IMR-90 (cell line): ENCODE data around the gene FLOT2. TPM values are rescaled to one million over a fixed set of nuclear protein-coding genes. Genes with fewer than 3 reads are reported as not detected.

Source experiments
- ATAC-seq: fragments of 200-7000 bp; cut with Tn5 transposase; 2 replicates; pipeline ENCODE4 v1.9.1; 2020; ENCODE audit warnings: low read depth, mild to moderate bottlenecking, moderate library complexity
- BruUV-seq: library from RNA; stranded (reverse); fragments of 400-500 nt; replicated peaks from 2 replicates; lab custom pipeline; 2021; lab: Mats Ljungman, UMichigan
- CTCF ChIA-PET: fragments of 300-600 bp; formaldehyde crosslinking; extraction: SDS; loops from one replicate; lab custom pipeline; 2021; ENCODE audit warnings: antibody characterized with exemption; lab: Yijun Ruan, JAX
- POLR2A ChIA-PET: fragments of 300-600 bp; sonication (Branson Sonifier 250); formaldehyde crosslinking; loops from one replicate; lab custom pipeline; 2022; ENCODE audit warnings: antibody characterized with exemption; ENCODE audit not compliant: unreplicated experiment; lab: Charles Lee
- DNase-seq: peaks from one replicate; pipeline ENCODE4 v3.0.0; 2013
- H2AFZ ChIP-seq: replicated peaks from 2 replicates; pipeline ENCODE3; 2013; ENCODE audit warnings: low read length, mild to moderate bottlenecking; ENCODE audit not compliant: poor library complexity
- H2AK5ac ChIP-seq: 2 replicates; pipeline ENCODE4 v1.6.1; 2013; ENCODE audit warnings: low read depth, low read length, inconsistent platforms
- H2AK9ac ChIP-seq: replicated peaks from 2 replicates; pipeline ENCODE3; 2013; ENCODE audit warnings: mild to moderate bottlenecking, low read depth, low read length, moderate library complexity; ENCODE audit not compliant: poor library complexity
- H2BK120ac ChIP-seq: 2 replicates; pipeline ENCODE4 v1.6.1; 2013; ENCODE audit warnings: low read depth, low read length, inconsistent platforms
- H2BK15ac ChIP-seq: 3 replicates; pipeline ENCODE4 v1.6.1; 2013; ENCODE audit warnings: low read depth, low read length, inconsistent platforms
- H2BK20ac ChIP-seq: 2 replicates; pipeline ENCODE4 v1.6.1; 2013; ENCODE audit warnings: low read depth, mild to moderate bottlenecking, inconsistent platforms, low read length, moderate library complexity
- H2BK5ac ChIP-seq: 2 replicates; pipeline ENCODE4 v1.6.1; 2013; ENCODE audit warnings: mild to moderate bottlenecking, low read depth, low read length, inconsistent platforms; ENCODE audit not compliant: poor library complexity, severe bottlenecking
- H3K14ac ChIP-seq: replicated peaks from 2 replicates; pipeline ENCODE4 v1.6.1; 2013; ENCODE audit warnings: low read depth, low read length, inconsistent platforms
- H3K18ac ChIP-seq: 2 replicates; pipeline ENCODE4 v1.6.1; 2013; ENCODE audit warnings: low read depth, low read length, control low read depth
- H3K23ac ChIP-seq: 2 replicates; pipeline ENCODE4 v1.6.1; 2013; ENCODE audit warnings: low read depth, low read length, inconsistent platforms
- H3K27ac ChIP-seq: 2 replicates; pipeline ENCODE4 v1.5.1; 2013; ENCODE audit warnings: mild to moderate bottlenecking, control low read depth, low read length; ENCODE audit not compliant: insufficient read depth
- H3K27me3 ChIP-seq: 2 replicates; pipeline ENCODE4 v1.6.1; 2013; ENCODE audit warnings: low read length; ENCODE audit not compliant: control insufficient read depth, insufficient read depth
- H3K36me3 ChIP-seq: 2 replicates; pipeline ENCODE4 v1.6.1; 2013; ENCODE audit warnings: low read length, mixed read lengths; ENCODE audit not compliant: control insufficient read depth, insufficient read depth
- H3K4ac ChIP-seq: 2 replicates; pipeline ENCODE4 v1.6.1; 2013; ENCODE audit warnings: low read depth, low read length, inconsistent platforms
- H3K4me1 ChIP-seq: 2 replicates; pipeline ENCODE4 v1.6.1; 2013; ENCODE audit warnings: low read length, mixed read lengths; ENCODE audit not compliant: control insufficient read depth, insufficient read depth
- H3K4me2 ChIP-seq: 2 replicates; pipeline ENCODE4 v1.6.1; 2013; ENCODE audit warnings: low read depth, mild to moderate bottlenecking, control low read depth, low read length, moderate library complexity
- H3K4me3 ChIP-seq: 2 replicates; pipeline ENCODE4 v1.5.1; 2013; ENCODE audit warnings: low read depth, mild to moderate bottlenecking, control low read depth, low read length, moderate library complexity; ENCODE audit not compliant: insufficient read depth
- H3K56ac ChIP-seq: 2 replicates; pipeline ENCODE4 v1.6.1; 2013; ENCODE audit warnings: low read length, inconsistent platforms; ENCODE audit not compliant: insufficient read depth; ENCODE audit errors: extremely low read depth
- H3K79me1 ChIP-seq, 2 experiments: 2 replicates each; pipeline ENCODE4 v1.6.1; 2013; ENCODE audit warnings: low read length in 2 of 2, inconsistent platforms in 1 of 2, low read depth in 1 of 2
- H3K9ac ChIP-seq: 2 replicates; pipeline ENCODE4 v1.6.1; 2013; ENCODE audit warnings: low read depth, low read length, control low read depth
- H3K9me1 ChIP-seq: 2 replicates; pipeline ENCODE4 v1.6.1; 2013; ENCODE audit warnings: low read length, inconsistent platforms; ENCODE audit not compliant: insufficient read depth
- H3K9me3 ChIP-seq: 2 replicates; pipeline ENCODE4 v1.6.1; 2013; ENCODE audit warnings: low read length; ENCODE audit not compliant: control insufficient read depth, insufficient read depth
- H4K20me1 ChIP-seq: 2 replicates; pipeline ENCODE4 v1.6.1; 2013; ENCODE audit warnings: low read length, inconsistent platforms; ENCODE audit not compliant: insufficient read depth
- H4K5ac ChIP-seq: 2 replicates; pipeline ENCODE4 v1.6.1; 2013; ENCODE audit warnings: mild to moderate bottlenecking, low read depth, low read length, control low read depth
- H4K8ac ChIP-seq, 2 experiments: 2 replicates each; pipeline ENCODE4 v1.6.1; 2013; ENCODE audit warnings: low read depth in 2 of 2, low read length in 2 of 2, control low read depth in 1 of 2, inconsistent platforms in 1 of 2
- H4K91ac ChIP-seq: 2 replicates; pipeline ENCODE4 v1.6.1; 2013; ENCODE audit warnings: low read depth, low read length, inconsistent platforms; ENCODE audit not compliant: insufficient read depth
- CTCF ChIP-seq: conservative IDR thresholded peaks from 2 replicates; pipeline ENCODE4 v1.5.1; 2012; ENCODE audit warnings: mild to moderate bottlenecking, low read depth, low read length, improper control_type of control experiment
- FOS ChIP-seq: fragments of 150-350 bp; IDR thresholded peaks from 2 replicates; pipeline ENCODE4 v1.6.1; 2016; ENCODE audit warnings: low read depth, low read length
- MAFK ChIP-seq: IDR thresholded peaks from 2 replicates; pipeline ENCODE4 v1.6.1; 2012; ENCODE audit warnings: low read depth, low read length, improper control_type of control experiment
- MAZ ChIP-seq: IDR thresholded peaks from 2 replicates; pipeline ENCODE4 v1.6.1; 2012; ENCODE audit warnings: low read depth, mild to moderate bottlenecking, low read length, improper control_type of control experiment, moderate library complexity, borderline replicate concordance
- MXI1 ChIP-seq: IDR thresholded peaks from 2 replicates; pipeline ENCODE4 v1.6.1; 2012; ENCODE audit warnings: low read depth, mild to moderate bottlenecking, low read length, moderate library complexity, borderline replicate concordance
- POLR2A ChIP-seq: IDR thresholded peaks from 2 replicates; pipeline ENCODE4 v1.6.1; 2012; ENCODE audit warnings: mild to moderate bottlenecking, low read depth, low read length
- RAD21 ChIP-seq: IDR thresholded peaks from 2 replicates; pipeline ENCODE4 v1.6.1; 2012; ENCODE audit warnings: low read length, improper control_type of control experiment
- USF2 ChIP-seq: fragments of 150-350 bp; IDR thresholded peaks from 2 replicates; pipeline ENCODE4 v1.6.1; 2017; ENCODE audit warnings: mild to moderate bottlenecking, antibody characterized with exemption, low read length, low read depth
- WGBS, 2 experiments: methylation state at CpG; one replicate each; pipeline versions ENCODE4 v1.1.5 to v1.1.7; 2013; ENCODE audit warnings: missing lambda C conversion rate in 2 of 2; ENCODE audit not compliant: insufficient read length in 1 of 2; ENCODE audit errors: extremely low coverage in 2 of 2; 5-methylcytosine and 5-hydroxymethylcytosine counted together
- dilution Hi-C: fragments of 300-500 bp; cut with HindIII; formaldehyde crosslinking; loops from one replicate; pipeline ENCODE4 v1.14.3; 2018; ENCODE audit warnings: low sequenced_read_pairs; ENCODE audit not compliant: unreplicated experiment
- in situ Hi-C: fragments of 300-500 bp; cut with MboI; formaldehyde crosslinking; loops from 3 replicates; pipeline ENCODE4 v1.14.3; 2019; ENCODE audit warnings: low sequenced_read_pairs, inconsistent platforms, mixed read lengths
- intact Hi-C: fragments of 100-400 bp; cut with micrococcal nuclease; formaldehyde crosslinking; loops from 2 replicates; pipeline ENCODE4 v1.10.0; 2022
- polyA plus RNA-seq, 3 experiments: library from polyadenylated mRNA; depleted of rRNA; stranded (reverse); fragments of >200 nt; gene quantifications; 2 replicates each; pipeline ENCODE4 v1.2.3, GENCODE V29; 2012; ENCODE audit warnings: low replicate concordance in 1 of 3
- total RNA-seq: library from RNA; depleted of rRNA; stranded (reverse); fragments of >200 nt; gene quantifications from 2 replicates; pipeline ENCODE4 v1.2.3, GENCODE V29; 2012

Gene FLOT2
- total and polyA plus RNA-seq, 2 of the 4 experiments (the other 2 are of a cell fraction), result 19.7 to 67.9 TPM

- Histone ChIP-seq H4K5ac (no peak overlapping the region), H3K14ac (no peak overlapping the region), H3K18ac (no peak overlapping the region), H3K4me3 (no peak overlapping the region), H3K56ac (no peak overlapping the region), H3K9me1 (no peaks in the 10 kb centered on the region), H3K79me1 (no peaks in the 10 kb centered on the region), H3K9ac (no peak overlapping the region), H3K27ac (no peak overlapping the region), H2AK9ac (no peak overlapping the region), H4K91ac (no peak overlapping the region), H2AK5ac (no peak overlapping the region), H3K4me1 (no peaks in the 10 kb centered on the region), H3K36me3 (peaks cover 23% of the 10 kb centered on the region), H3K27me3 (no peaks in the 10 kb centered on the region), H4K20me1 (no peaks in the 10 kb centered on the region), H4K8ac (no peak overlapping the region), H2BK5ac (no peak overlapping the region), H2AFZ (no peak overlapping the region), H2BK15ac (no peak overlapping the region), H2BK20ac (no peak overlapping the region), H2BK120ac (no peak overlapping the region), H3K4me2 (no peak overlapping the region), H3K9me3 (no peaks in the 10 kb centered on the region), H3K4ac (no peak overlapping the region), H3K23ac (no peak overlapping the region)
- dilution Hi-C loops, result no loop called here
- ATAC-seq, result no peak
- ChIA-PET CTCF (no interaction called here), POLR2A (no interaction called here)
- in situ Hi-C loops, result no loop called here
- WGBS, 2 experiments, result no CpG with 5 or more reads among the region's 1 CpG
- DNase-seq, result no peak
- no TSS peak for BruUV-seq
- TF ChIP-seq MXI1 (no peak), POLR2A (no peak), MAFK (no peak), USF2 (no peak), RAD21 (no peak), FOS (no peak), MAZ (no peak), CTCF (no peak)
- intact Hi-C loops, result no loop called here
Measured at GRCh38 chr17:28875848-28876550, 21.5 kb downstream of the FLOT2 start.
